BJ (cell line): Measurements from ENCODE around the gene TMEM132E. TPM values are rescaled to one million over a fixed set of nuclear protein-coding genes. Genes with fewer than 3 reads are reported as not detected.

Source experiments
- CTCF ChIA-PET: fragments of 350-600 bp; formaldehyde crosslinking; extraction: SDS; loops from one replicate; lab custom pipeline; 2021; ENCODE audit warnings: antibody characterized with exemption, inconsistent platforms; lab: Yijun Ruan, JAX
- POLR2A ChIA-PET: fragments of 300-600 bp; sonication (Branson Sonifier 250); formaldehyde crosslinking; extraction: SDS; loops from one replicate; lab custom pipeline; 2021; ENCODE audit warnings: antibody characterized with exemption; lab: Charles Lee
- DNase-seq: peaks from one replicate; pipeline ENCODE4 v3.0.0-alpha.2; 2011; ENCODE audit warnings: low read depth
- H3K27me3 ChIP-seq: 2 replicates; pipeline ENCODE4 v1.6.0; 2011; ENCODE audit warnings: low read length; ENCODE audit not compliant: control insufficient read depth, insufficient read depth
- H3K36me3 ChIP-seq: 2 replicates; pipeline ENCODE4 v1.5.1; 2011; ENCODE audit warnings: low read length; ENCODE audit not compliant: control insufficient read depth, insufficient read depth
- H3K4me3 ChIP-seq: 2 replicates; pipeline ENCODE4 v1.5.1; 2011; ENCODE audit warnings: low read depth, mild to moderate bottlenecking, control low read depth, low read length
- polyA plus RNA-seq: library from polyadenylated mRNA; depleted of rRNA; stranded (reverse); fragments of >200 nt; gene quantifications from 2 replicates; pipeline ENCODE4 v1.2.3, GENCODE V29; 2011
- TF ChIP-seq, protein P1 (sequence below): IDR thresholded peaks from 2 replicates; pipeline ENCODE4 v1.5.1; 2011; ENCODE audit warnings: low read depth, mild to moderate bottlenecking, control low read depth, inconsistent platforms, low read length, moderate library complexity; ENCODE audit not compliant: insufficient read depth

The TMEM132E gene
- polyA plus RNA-seq, 1 experiment: not detected

- ChIA-PET POLR2A (no interaction called here), CTCF (interaction anchor here (0.7 to 1.1 kb wide), 3 partner anchors 9 to 10 kb away, joined by 3 to 4 read pairs (median 3); no protein-coding TSS in a partner anchor)
- DNase-seq: no peak
- Histone ChIP-seq H3K4me3 (no peak overlapping the region), H3K27me3 (peaks cover 11% of the 10 kb centered on the region), H3K36me3 (no peaks in the 10 kb centered on the region)
- TF ChIP-seq, protein P1, sequence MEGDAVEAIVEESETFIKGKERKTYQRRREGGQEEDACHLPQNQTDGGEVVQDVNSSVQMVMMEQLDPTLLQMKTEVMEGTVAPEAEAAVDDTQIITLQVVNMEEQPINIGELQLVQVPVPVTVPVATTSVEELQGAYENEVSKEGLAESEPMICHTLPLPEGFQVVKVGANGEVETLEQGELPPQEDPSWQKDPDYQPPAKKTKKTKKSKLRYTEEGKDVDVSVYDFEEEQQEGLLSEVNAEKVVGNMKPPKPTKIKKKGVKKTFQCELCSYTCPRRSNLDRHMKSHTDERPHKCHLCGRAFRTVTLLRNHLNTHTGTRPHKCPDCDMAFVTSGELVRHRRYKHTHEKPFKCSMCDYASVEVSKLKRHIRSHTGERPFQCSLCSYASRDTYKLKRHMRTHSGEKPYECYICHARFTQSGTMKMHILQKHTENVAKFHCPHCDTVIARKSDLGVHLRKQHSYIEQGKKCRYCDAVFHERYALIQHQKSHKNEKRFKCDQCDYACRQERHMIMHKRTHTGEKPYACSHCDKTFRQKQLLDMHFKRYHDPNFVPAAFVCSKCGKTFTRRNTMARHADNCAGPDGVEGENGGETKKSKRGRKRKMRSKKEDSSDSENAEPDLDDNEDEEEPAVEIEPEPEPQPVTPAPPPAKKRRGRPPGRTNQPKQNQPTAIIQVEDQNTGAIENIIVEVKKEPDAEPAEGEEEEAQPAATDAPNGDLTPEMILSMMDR: no peak
Measured at GRCh38 chr17:34628879-34629278, 49.5 kb downstream of the TMEM132E start.

DNA sequence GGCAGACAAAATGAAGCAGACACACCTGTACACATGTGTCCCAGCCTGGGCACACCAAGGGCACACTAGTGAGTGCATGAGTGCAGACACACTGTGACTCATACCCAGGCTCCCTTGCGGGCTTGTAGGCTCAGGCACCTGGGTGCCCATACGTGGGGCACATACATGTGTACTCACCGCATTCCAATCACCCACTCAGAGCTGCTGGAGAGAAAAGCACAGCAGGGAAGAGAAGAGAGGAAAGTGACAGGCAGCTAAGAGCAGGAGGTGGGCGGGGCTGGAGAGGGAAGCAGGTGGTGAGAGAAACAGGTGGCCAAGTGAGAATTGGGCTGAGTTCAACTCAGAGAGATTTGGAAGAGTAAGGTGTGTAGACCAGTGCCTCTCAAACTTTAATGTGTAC is 54.0 kb downstream of the TMEM132E start:
- TF ChIP-seq, protein P1: no peak
- CTCF ChIA-PET: no interaction called here

GRCh38 chr17:34633760-34634159 is 54.4 kb downstream of the TMEM132E start:
- Histone ChIP-seq H3K36me3 (no peaks in the 10 kb centered on the region), H3K27me3 (peaks cover 8% of the 10 kb centered on the region), H3K4me3 (no peak overlapping the region)
- ChIA-PET POLR2A (no interaction called here), CTCF (interaction anchor here (1.5 kb wide), 1 partner anchor 214 kb away, joined by 4 read pairs; no protein-coding TSS in a partner anchor)
- no peak for DNase-seq
- TF ChIP-seq, protein P1: no peak

More for the DNA sequence above, 54.0 kb downstream of the TMEM132E start:
- Histone ChIP-seq H3K27me3 (peaks cover 8% of the 10 kb centered on the region), H3K36me3 (no peaks in the 10 kb centered on the region), H3K4me3 (no peak overlapping the region)
- POLR2A ChIA-PET: no interaction called here
- DNase-seq: no peak

DNA sequence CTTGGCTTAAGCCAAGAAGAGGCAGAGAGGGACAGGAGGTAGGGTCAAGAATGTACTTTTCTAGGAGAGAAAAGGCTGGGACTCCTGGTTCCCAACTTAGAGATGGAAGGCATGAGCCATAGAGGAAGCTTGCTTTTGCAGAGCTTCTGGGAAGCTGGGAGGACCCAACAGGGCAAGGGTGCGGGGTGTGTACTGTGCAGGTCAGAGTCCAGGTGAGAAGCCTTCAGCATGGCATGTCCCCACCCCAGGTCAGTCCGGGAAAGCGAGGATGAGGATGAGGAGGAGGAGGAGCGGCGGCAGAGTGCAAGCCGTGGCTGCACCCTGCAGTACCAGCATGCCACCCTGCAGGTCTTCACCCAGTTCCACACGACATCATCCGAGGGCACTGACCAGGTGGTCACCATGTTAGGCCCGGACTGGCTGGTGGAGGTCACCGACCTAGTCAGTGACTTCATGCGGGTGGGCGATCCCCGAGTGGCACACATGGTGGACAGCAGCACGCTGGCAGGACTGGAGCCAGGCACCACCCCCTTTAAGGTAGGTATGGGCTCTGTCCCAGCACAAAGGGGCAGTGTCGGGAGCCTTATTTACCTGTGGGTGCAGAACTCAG is 55.3 kb downstream of the TMEM132E start:
- CTCF ChIA-PET: interaction anchor here (1.5 kb wide), 1 partner anchor 215 kb away, joined by 4 read pairs; no protein-coding TSS in a partner anchor
- DNase-seq: no peak
- Histone ChIP-seq H3K36me3 (no peaks in the 10 kb centered on the region), H3K27me3 (peaks cover 8% of the 10 kb centered on the region), H3K4me3 (no peak overlapping the region)
- TF ChIP-seq, protein P1: no peak
- POLR2A ChIA-PET: no interaction called here

- no peak for DNase-seq
- peaks cover 8% of the 10 kb centered on the region for H3K27me3 ChIP-seq
- POLR2A ChIA-PET: no interaction called here
- CTCF ChIA-PET: interaction anchor here (5.2 kb wide), 1 partner anchor 215 kb away, joined by 21 read pairs; no protein-coding TSS in a partner anchor
- no peaks in the 10 kb centered on the region for H3K36me3 ChIP-seq
- TF ChIP-seq, protein P1: no peak
- no peak overlapping the region for H3K4me3 ChIP-seq
Measured at GRCh38 chr17:34635876-34636275, 56.5 kb downstream of the TMEM132E start.
